ENCODE results near the gene FAM118B. TPM values are rescaled to one million over a fixed set of nuclear protein-coding genes. Genes with fewer than 3 reads are reported as not detected.
A peak's percentile ranks its signal among the peaks of the same experiment; 100 is the strongest.
"Not testable (repeated sequence)": the region's sequence is repeated elsewhere in the genome, so short reads cannot be mapped to it uniquely, and the experiment has no call there.

Gene FAM118B
- total RNA-seq, 1 experiment from 2014 or later = 33.6 TPM

DNA sequence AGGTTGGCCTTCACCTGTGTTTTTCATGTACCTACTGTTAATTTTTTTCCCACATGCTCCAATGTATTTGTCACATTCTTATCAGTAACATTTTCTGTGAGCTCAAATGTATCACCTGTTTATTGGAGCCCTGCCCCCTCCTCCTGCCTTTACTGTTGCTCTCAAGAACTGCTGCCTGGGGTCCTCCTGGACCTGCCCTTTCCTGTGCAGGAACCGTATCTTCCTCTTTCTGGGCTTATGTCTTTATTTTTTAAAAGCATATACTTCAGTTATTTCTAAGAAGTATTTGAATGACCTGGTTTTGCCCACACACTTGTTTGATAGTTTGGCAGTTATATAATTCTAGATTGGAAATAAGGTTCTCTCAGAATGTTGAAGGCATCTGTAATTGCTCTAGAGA, 5.9 kb downstream of the FAM118B start:
- no peak for DNase-seq (ENCODE audit: low read depth)

DNA sequence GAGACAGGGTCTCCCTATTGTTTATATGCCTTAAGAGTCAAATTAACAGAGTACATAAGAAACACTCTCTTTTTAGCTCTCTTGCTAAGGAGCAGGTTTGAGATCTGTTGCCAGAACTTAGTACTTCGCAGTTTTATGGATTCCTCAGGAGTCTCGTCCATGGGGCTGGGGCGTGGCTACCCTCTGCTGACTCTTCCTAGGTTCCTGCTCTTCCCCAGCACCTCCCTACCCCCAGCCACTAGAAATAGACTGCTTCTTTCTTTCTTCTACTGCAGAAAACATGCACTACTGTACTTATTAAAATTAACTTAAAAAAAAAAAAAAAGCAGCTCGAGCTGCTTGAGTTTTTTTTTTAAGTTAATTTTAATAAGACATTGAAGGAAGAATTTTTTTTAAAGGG, 8.0 kb downstream of the FAM118B start:
- DNase-seq (ENCODE audit: low read depth) = no peak

DNA sequence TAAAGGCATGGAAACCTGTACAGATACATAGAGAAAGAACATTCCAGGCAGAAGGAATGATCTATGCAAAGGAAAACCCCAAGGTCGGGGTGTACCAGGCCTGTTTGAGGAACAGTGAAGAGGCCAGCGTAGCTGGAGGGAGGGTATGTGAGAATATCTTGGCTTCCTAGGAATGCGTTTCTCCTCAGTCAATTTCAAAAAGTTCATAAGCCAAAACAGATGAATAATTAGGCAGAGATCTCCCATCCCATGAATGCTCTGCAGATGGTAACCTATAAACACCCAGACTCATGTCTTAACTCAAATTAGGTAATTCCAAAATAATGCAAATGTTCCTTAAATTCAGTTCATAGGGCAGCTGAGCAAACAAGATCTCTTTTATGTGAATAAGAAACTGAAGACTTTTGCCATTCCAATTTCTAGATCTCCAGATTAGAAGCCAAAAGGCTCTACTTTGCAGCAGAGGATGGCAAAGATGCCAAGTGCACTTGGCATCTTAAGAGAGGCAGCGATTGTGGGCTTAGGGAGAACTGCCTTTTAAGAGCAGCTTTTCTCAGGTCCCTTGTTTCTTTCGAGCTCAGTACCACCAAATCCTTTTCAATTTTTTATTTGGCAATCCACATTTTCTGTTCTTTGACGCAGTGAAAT, 13.2 kb downstream of the FAM118B start:
- DNase-seq (ENCODE audit: low read depth) = no peak

DNA sequence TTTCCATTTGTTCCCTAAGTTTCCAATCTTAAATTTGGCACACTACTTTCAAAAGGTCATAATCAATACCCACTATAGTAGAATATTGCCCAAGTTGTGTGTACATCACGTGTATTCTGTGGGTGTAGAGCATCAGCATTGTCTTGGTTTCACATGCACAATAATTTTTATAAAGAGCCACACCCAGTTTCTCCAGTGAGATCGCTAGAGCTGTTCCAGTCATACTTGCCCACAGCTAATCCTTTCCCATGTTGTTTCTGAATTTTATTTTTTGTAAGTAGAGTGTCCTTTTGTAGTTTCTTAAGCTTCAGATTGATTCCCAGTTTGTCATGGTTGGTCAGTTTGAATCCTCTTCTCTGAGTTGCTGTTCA, 13.7 kb downstream of the FAM118B start:
- DNase-seq (ENCODE audit: low read depth) = no peak

DNA sequence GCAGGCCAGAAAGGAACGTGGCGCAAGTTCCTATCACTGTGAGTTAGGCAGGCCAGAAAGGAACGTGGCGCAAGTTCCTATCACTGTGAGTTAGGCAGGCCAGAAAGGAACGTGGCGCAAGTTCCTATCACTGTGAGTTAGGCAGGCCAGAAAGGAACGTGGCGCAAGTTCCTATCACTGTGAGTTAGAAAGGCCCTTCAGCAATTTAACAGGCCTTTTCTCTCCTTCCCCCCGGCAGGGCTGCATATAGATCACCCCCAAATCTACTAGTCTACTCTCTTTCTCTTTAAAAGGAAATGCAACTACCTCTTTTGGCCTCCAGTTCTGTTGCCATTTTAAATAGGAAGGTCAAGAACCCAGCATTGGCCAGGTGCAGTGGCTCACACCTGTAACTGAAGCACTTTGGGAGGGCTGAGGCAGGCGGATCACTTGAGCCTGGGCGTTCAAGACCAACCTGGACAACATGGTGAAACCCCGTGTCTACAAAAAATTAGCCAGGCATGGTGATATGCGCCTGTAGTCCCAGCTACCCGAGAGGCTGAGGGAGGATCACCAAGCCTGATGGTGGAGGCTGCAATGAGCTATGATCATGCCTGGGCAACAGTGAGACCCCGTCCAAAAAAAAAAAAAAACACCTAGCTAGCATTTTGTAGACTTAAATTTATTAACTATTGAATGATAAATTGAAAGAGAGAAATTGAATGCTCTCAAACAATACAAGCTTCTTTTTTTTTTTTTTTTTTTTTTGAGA, 14.9 kb downstream of the FAM118B start:
- DNase-seq (ENCODE audit: low read depth) = no peak

DNA sequence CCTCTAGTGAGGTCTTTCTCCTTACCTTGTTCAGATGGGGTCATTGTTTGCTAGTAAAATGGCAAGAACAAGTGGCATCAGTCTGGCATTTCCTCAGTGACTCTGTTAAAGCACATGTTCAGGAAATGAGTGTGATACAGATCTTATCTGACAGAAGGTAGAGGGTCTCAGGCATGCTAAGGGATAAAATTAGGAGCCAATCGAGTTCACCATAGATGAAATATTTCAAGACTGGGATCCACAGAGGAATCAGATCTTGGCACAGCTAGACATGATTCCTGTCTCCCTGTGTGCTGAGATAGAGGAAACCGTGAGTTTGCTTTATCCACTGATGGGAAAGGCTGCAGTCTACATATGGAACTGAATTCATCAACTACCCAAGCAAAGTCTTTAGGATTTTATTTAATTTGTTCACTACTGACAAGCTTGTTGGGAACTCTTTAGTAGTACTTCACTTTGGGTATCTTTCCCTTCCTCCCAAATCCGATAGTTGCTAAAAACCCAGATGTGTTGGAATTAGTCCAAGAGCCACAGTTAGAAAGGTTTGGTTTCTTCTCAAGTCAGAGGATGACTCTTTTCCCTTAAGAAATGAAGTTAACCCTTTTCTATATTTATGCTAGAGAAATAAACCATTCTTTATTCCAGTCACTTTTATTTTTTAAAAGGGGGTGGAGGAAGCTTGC, 18.4 kb downstream of the FAM118B start:
- peak; percentile 39 for DNase-seq (ENCODE audit: low read depth)

DNA sequence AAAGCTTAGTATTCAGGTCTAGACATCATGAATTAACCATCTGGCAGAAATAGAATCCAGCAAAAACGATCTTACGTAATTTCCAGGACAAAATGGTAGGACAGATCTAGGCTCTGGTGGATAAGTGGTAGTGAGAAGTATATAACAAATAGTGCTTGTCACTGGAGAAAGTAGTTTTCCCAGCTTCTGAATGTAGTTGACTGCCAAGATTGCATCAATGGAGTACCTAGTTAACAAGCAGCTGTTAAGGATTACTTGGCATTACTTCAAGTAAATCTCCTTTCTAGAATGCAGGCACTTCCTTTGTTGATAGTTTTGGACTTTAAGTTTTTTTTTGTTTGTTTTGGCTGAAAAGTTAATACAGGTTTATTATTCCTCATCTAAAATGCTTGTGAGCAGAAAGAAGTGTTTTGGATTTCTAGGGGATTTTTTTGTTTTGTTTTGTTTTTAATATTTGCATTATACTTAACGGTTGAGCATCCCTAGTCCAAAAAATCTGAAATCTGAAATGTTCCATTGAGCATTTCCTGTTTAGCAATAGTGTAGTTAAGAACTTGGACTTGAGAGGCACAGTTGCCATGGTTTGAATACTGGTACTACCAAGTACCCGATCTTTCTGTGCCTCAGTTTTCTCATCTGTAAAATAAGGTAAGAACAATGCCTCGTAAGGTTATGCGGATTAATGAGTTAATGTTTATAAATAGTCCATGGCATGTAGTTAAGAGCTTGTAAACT, 20.3 kb downstream of the FAM118B start:
- peak; percentile 13 for DNase-seq (ENCODE audit: low read depth)

DNA sequence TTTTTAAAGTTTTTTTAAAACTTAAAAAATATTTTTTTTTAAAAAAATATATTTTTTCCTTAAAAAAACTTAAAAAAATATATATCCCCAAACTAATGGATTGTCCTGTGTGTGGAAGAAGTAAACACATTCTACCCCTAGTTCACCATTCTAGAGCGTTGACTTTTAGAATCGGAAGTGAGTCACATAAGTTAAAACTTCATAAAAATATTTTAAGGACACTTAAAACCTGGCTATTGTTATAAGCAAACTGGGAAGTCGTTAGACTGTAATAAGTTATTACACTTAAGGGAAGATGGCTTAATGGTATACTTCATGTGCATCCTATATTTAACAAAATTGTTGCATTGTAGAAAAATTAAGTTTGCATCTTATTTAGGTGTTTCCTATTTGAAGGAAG, 21.1 kb downstream of the FAM118B start:
- DNase-seq (ENCODE audit: low read depth) = no peak

DNA sequence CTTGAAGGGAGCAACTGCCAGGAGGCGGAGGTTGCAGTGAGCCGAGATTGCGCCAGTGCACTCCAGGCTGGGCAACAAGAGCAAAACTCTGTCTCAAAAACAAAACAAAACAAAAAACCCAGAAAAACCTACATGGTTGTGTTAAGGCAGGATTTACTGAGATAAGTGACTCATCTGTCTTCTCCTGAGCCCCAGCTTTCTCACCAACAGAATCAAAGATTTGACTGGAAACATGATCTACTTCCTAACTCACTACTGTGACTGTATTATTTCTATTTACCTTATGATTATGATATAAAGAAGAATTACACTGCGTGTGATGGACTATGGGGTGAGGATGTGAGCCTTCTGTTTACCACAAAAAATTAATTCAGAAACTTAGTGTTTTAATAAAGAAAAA, 21.8 kb downstream of the FAM118B start:
- no peak for DNase-seq (ENCODE audit: low read depth)

DNA sequence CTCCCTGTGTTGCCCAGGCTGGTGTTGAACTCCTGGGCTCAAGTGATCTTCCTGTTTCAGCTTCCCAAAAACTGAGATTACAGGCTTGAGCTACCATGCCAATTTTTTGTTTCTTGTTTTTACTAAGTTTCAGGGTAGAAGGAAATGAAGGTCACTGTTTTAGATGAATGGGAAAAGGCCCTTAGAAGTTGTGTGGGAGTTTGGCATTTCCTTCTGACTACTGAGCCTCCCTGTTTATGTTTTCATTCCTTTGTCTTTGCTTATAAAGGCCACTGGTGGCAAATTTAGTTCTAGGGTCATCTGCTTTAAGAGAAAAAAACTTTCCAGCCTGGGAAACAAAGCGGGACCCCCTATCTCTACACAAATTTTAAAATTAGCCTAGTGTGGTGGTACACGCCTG, 35.1 kb downstream of the FAM118B start:
- DNase-seq (ENCODE audit: low read depth) = no peak

DNA sequence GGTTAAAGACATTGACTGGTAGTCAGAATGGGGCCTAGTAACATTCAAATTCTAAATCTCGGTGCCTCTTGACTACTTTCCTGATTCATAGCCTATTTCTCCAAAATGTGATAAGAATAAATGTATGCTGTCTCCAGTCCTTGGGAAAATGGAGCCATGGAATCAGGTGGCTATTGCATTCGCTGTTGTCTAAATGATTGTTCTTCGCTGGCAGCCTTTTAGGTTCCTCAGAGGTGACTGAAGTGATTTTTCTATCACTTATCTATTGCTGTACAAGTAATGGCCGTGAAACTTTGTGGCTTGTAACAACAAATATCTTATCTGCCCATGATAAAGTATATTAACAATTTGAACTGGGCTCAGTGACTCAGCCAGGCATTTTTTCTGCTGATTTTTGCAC, 41.7 kb downstream of the FAM118B start:
- DNase-seq (ENCODE audit: low read depth) = no peak

DNA sequence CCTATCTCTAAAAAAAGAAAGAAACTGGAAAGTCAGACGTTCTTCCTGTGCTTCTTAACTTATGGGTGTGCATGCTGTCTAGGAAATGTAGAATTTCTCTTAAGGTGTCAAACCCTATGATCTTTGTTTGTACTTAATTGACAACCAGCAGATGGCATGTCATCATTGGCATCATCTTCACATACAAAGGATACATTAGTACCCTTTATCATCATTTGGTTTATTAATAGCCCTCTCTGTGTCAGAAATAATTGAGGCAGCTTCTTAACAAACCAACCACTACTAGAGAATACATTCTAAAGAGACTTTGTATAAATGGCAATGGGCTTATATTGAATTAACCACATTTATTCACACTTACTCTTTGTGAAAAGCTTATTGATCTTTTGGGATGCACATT, 43.2 kb downstream of the FAM118B start:
- no peak for DNase-seq (ENCODE audit: low read depth)

DNA sequence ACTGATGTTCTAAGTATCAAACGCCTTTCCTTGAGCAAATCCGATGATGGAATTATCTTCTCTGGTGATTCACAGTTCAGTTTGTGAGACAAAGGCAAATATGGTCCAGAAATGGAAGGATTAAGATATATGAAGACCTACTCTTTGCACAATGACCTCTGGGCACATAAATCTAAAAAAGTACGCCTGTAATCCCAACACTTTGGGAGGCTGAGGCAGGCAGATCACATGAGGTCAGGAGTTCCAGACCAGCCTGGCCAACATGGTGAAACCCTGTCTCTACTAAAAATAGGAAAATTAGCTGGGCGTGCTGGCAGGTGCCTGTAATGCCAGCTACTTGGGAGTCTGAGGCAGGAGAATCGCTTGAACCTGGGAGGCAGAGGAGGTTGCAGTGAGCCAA, 43.9 kb downstream of the FAM118B start:
- DNase-seq (ENCODE audit: low read depth) = not testable (repeated sequence)

DNA sequence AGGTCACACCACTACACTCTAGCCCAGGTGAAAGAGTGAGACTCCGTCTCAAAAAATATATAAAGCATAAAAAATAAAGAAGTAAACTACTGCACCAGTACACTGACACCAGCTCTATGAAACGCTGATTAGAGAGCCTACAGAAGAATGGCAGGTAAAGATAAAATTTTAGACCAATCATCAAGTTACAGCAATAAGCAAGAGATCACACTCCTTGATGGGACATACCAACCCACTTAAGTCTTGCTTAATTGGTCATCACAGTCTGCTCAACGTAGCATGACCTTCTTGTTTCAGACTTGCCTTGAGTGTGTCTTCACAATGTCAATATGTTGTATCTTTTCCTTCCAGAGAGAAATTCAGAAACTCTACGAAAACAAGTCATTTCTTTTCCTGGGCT, 44.6 kb downstream of the FAM118B start:
- no peak for DNase-seq (ENCODE audit: low read depth)

DNA sequence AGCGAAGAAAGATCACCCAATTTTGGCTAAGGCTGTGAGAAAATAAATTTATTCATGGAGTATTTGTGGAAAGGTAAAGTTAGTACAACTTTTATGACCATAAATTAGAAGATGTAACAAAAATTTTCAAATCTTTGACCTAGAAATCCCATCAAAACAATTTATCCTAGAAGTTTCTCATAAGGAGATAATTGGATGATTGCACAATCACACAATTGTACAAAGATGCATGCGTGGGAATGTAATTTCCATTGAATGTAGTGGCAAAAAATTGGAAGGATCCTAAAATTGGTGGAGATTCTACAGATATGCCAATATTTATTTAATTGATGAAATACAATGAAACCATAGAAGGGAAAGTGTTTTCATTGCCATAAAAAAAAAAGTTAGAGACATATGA, 45.6 kb downstream of the FAM118B start:
- no peak for DNase-seq (ENCODE audit: low read depth)

DNA sequence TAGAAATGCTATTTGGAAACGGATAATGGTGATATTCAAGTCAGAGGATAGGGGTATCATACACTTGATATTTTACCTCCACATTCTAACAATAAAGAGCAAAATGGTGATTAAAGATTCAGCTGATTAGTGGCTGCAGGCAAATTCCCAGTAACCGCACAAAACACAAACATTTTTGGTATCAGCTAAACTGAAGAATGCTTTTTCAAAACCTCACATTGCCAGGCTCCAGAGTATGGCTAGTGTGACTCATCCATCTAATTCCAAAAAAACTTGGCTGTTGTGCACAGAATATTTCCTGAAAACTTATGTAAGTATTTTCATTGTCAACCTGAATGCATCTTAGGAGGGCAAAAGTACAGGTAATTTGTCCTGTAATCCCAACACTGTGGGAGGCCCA, 46.2 kb downstream of the FAM118B start:
- DNase-seq (ENCODE audit: low read depth) = peak; percentile 68

DNA sequence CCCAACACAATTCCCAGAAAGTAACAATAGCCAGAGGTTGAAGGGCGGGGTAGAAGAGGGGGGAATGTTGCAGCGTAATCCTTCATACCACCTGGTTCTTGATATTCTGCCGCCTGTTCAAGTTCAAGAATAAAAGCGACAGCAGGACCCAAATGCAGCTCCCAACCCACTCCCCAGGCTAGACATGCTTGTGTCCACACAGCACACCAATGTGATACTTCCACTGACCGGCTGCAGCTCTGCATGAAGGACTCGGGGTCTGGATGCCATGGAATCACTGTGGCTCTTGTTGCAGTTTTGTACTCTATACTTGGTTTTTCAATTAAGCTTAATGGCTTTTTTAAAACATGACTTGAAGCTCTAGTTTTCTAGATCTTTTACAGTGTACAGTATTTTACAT, 50.6 kb downstream of the FAM118B start:
- DNase-seq (ENCODE audit: low read depth) = no peak

DNA sequence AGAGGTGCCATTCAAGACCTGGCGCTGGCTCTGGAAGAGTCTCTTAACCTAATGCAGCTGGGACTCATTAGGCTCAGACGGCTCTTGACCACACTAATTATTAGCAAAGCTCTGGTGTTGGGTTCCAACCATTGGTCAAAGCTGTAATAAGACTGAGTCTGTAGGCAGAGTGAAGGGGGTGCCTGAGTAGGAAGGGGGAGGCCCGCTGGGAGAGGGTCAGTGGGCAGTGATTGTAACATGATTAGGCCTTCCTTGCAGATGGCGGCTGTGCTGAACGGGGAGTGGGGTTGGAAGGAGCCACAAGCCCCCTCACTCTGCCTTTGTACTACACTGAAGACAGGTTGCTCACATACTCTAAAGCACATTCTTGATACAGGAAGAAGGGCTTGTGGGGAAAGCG, 51.9 kb downstream of the FAM118B start:
- no peak for DNase-seq (ENCODE audit: low read depth)

DNA sequence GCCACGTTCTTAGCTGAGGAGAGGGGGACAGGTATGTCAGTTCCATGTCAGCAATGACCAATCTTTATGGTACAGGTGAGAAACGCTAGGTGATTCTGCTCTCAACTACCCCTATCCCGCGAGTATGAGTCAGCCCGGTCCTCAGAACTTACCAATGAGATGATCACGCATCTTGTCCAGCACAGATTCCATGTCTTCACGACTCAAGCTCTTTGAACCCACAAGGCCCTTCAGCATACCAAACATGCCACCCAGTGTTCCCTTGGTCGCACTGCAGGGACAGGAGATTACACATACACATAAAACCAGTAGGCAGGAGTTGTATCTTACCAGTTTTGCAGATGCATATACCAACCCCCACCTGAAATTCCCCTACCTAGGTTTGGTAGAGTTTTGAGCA, 54.2 kb downstream of the FAM118B start:
- peak; percentile 13 for DNase-seq (ENCODE audit: low read depth)

DNA sequence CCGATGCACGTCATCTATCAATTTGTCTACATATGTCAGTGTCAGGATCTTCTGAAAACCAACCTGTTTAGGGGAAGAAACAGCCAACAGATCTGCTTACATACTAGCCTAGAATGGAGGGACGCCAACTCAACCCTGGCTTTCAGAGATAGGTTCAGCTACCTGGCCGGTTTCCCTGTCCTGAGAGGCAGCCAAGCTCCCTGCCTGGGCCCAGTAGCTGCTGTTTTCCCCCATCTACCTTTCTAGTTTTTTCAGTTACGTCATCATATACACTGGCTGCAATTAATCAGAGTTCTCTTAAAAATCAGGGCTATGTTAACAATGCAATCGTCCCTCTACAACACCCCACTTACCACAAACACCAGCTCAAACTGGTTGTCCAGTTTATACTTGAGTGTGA, 56.1 kb downstream of the FAM118B start:
- DNase-seq (ENCODE audit: low read depth) = no peak

DNA sequence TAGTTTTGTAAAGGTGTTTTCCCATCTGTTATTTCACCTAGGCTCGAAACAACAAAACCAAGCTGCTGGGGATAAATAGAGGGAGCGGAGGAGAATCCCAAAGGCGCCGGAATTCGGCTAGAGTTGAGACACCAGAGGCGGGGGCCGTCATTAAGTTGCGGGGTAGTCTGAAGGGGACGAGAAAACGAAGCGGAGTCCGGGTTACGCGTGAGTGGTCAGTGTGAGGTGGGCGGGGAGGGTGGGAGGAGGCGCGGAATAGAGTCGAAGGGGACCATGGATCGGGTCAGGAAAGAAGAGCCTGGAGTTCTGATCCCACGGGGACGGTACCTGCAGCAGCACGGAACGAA, 56.8 kb downstream of the FAM118B start:
- DNase-seq (ENCODE audit: low read depth) = no peak

DNA sequence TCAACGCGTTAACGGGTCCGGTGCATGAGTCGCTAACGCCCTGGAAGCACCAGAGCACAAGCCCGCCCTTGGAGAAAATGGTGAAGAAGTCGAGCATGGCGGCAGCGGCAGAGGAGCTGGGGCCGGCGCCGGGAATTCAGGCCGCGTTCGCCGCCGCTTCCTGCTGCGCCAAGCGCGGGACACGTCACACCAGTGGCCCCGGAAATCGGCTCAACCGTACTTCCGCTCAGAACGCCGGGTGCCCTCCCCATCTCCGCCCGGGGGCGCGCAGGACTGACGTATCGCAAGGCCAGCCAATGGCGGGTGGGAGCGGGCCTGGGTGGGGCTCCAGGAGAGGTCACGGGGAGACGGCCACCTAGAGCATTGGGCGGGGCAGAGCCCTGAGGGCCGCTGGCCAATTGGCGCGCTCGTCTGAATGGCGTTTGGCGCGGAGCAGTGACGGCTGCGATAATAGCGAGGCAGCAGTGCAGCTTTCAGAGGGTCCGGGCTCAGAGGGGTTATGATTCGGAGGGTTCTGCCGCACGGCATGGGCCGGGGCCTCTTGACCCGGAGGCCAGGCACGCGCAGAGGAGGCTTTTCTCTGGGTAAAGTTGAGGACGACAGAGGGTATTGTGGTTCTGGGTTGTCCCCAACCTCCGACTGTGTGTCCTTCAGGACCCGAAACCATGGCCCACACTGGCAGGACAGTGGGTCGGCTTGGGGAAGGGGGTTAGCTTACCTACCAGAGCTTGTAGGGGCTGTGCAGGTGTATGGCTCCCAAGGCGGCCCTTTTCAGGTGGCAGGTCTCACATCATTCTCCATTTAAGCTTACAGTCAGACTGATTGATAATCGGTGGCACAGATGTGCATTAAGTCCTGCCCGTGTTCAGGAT, 57.4 kb downstream of the FAM118B start, which contains the start of the genes FOXRED1 and SRPRA:
Gene FOXRED1 (plus strand): TSS at position 447 of the 872 bp plus-strand sequence. CDS start 53 bp downstream, at position 500.
Gene SRPRA (minus strand): TSS at position 188 of the 872 bp plus-strand sequence. CDS start 91 bp downstream, at position 97.
- DNase-seq (ENCODE audit: low read depth) = peak; percentile 99
